Measurements from ENCODE around the gene BRINP2. TPM values are rescaled to one million over a fixed set of nuclear protein-coding genes. Genes with fewer than 3 reads are reported as not detected.

BRINP2 gene
- total and polyA plus RNA-seq, 2 of the 4 experiments (the other 2 are of a cell fraction): not detected

DNA sequence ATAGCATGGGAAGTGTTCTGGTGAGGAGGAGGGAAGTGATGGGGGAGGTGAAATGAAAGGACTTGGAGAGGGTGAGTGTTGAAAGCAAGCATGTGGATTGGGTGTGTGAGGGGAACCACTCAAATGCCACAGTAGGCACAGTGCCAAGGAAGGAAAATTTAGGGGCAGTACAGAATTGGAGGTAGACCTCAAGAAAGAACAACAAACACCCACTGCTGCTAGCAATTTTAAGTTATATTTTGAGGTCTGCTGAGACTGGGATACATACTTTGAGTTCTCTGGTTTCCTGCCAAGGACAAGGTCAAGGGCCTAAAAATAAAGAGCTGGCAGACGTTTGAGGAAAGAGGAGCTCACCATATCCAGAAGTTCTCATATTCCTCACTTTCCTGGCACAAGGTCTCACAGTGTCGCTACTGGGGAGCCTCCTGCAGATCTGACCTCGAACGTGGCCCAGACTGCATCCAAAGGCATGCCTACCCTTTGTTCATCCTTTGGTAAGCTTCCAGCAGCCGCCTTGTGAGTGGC lies 104.0 kb downstream of the BRINP2 start:
- H3K23ac ChIP-seq (ENCODE audit: low read depth, low read length): no peak overlapping the region
- ATAC-seq (ENCODE audit: low read depth): peak; percentile 56
- in situ Hi-C loops (cut with MboI; ENCODE audit: low sequenced_read_pairs): no loop called here

More for the DNA sequence above, 104.0 kb downstream of the BRINP2 start:
- Histone ChIP-seq H2BK20ac (ENCODE audit: low read depth, low read length) (no peak overlapping the region), H3K9me3 (ENCODE audit: control insufficient read depth, insufficient read depth, low read length) (no peaks in the 10 kb centered on the region), H3K79me1 (ENCODE audit: low read depth in 1 of 2, low read length in 2 of 2) (no peaks in the 10 kb centered on the region), H3K9ac (ENCODE audit: low read depth, low read length) (no peak overlapping the region), H3K36me3 (ENCODE audit: control insufficient read depth, insufficient read depth, low read length) (no peaks in the 10 kb centered on the region), H3K27ac (ENCODE audit: insufficient read depth, low read length) (no peak overlapping the region), H2BK120ac (ENCODE audit: low read depth, low read length) (no peak overlapping the region), H3K9me1 (ENCODE audit: insufficient read depth, low read length) (no peaks in the 10 kb centered on the region), H4K8ac (ENCODE audit: low read depth in 2 of 2, low read length in 2 of 2) (no peak overlapping the region), H3K4ac (ENCODE audit: low read depth, low read length) (no peak overlapping the region), H2BK15ac (ENCODE audit: low read depth, low read length) (no peak overlapping the region), H3K4me1 (ENCODE audit: control insufficient read depth, insufficient read depth, low read length) (no peaks in the 10 kb centered on the region), H2AFZ (replicated peaks; ENCODE audit: low read length, poor library complexity) (no peak overlapping the region), H3K4me2 (ENCODE audit: low read depth, low read length) (no peak overlapping the region), H4K5ac (ENCODE audit: low read depth, low read length) (no peak overlapping the region), H3K18ac (ENCODE audit: low read depth, low read length) (no peak overlapping the region), H4K20me1 (ENCODE audit: insufficient read depth, low read length) (no peaks in the 10 kb centered on the region), H2AK9ac (replicated peaks; ENCODE audit: low read depth, low read length, poor library complexity) (no peak overlapping the region), H3K27me3 (ENCODE audit: control insufficient read depth, insufficient read depth, low read length) (peaks cover 4% of the 10 kb centered on the region; the same call in 1 of the 2 replicates), H3K56ac (ENCODE audit: extremely low read depth, insufficient read depth, low read length) (no peak overlapping the region), H3K14ac (replicated peaks; ENCODE audit: low read depth, low read length) (no peak overlapping the region), H3K4me3 (ENCODE audit: insufficient read depth, low read depth, low read length) (no peak overlapping the region), H2AK5ac (ENCODE audit: low read depth, low read length) (no peak overlapping the region), H4K91ac (ENCODE audit: insufficient read depth, low read depth, low read length) (no peak overlapping the region), H2BK5ac (ENCODE audit: low read depth, low read length, poor library complexity, severe bottlenecking) (no peak overlapping the region)
- DNase-seq: peak; percentile 36
- ChIA-PET POLR2A (ENCODE audit: unreplicated experiment) (no interaction called here), CTCF (no interaction called here)
- TF ChIP-seq RFX5 (IDR thresholded peaks at IDR 0.05; ENCODE audit: low read depth, low read length) (no peak), RAD21 (IDR thresholded peaks at IDR 0.05; ENCODE audit: low read length) (no peak)
- intact Hi-C loops (cut with micrococcal nuclease): no loop called here
- dilution Hi-C loops (cut with HindIII; ENCODE audit: low sequenced_read_pairs, unreplicated experiment): no loop called here
- WGBS, 2 experiments (ENCODE audit: extremely low coverage in 2 of 2, insufficient read length in 1 of 2): 20% methylated on average over 1 of the region's 5 CpGs; no CpG with 5 or more reads in 1 of the 2 experiments
- no TSS peak for BruUV-seq (replicated peaks)

Measured in IMR-90 (cell line).